HG03039 (cell line): ENCODE data around the gene RANGRF.

Experiments used
- ATAC-seq: cut with Tn5 transposase; IDR thresholded peaks from one replicate; pipeline ENCODE4 v1.9.1; 2021; ENCODE audit warnings: mild to moderate bottlenecking, moderate library complexity; ENCODE audit not compliant: unreplicated experiment

The RANGRF gene

GRCh38 chr17:8312726-8313600 lies 24.5 kb downstream of the RANGRF start:
- ATAC-seq = no peak

DNA sequence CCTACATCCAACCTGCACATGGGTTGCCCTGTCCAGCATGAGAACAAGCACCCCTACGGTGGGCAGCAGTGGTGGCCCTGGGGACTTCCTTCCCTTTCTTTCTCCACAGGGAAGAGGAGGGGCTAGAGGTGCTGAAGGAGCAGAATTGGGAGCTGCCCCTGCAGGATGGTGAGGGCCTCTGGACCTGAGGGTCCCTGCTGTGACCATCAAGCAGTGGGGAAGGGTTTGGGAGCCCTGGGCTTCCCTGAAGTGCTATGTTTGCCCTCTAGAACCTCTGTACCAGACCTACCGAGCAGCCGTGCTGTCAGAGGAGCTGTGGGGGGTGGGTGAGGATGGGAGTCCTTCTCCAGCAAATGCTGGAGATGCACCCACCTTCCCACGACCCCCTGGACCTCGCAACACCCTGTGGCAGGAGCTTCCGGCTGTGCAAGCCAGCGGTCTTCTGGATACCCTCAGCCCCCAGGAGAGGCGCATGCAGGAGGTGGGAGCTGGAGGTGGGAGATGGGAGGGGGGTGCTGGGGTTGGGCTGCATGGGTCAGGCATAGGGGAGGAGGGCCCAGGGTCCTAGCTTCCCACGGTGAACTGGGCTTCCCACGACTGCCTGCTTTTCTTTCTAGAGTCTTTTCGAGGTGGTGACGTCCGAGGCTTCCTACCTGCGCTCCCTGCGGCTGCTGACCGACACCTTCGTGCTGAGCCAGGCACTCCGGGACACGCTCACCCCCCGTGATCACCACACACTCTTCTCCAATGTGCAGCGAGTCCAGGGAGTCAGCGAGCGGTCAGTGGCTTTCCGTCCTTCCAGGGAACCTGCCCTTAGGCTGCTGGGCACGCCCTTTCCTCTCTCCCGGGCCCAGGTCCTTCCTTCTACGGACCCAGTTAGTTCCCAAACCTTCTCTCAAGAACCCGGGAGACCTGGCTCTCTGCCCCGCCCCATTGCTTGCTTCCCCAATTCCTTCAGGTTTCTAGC lies 26.6 kb downstream of the RANGRF start:
- no peak for ATAC-seq

DNA sequence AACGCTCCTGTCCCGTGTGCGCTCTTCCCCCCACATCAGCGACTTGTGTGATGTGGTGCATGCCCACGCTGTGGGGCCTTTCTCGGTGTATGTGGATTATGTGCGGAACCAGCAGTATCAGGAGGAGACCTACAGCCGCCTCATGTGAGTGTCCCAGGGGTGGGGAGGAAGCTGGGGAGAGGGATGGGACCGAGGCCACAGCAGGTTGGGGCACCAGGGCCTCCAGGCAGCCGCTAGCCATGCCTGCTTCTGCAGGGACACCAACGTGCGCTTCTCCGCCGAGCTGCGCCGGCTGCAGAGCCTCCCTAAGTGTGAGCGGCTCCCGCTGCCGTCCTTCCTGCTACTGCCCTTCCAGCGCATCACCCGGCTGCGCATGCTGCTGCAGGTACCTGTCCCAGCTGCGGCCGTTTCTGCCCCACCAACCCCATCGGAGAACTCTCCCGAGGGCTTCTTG lies 27.3 kb downstream of the RANGRF start:
- no peak for ATAC-seq

- no peak for ATAC-seq
These were observed 29.8 kb downstream of the RANGRF start for GRCh38 chr17:8318010-8318935.

DNA sequence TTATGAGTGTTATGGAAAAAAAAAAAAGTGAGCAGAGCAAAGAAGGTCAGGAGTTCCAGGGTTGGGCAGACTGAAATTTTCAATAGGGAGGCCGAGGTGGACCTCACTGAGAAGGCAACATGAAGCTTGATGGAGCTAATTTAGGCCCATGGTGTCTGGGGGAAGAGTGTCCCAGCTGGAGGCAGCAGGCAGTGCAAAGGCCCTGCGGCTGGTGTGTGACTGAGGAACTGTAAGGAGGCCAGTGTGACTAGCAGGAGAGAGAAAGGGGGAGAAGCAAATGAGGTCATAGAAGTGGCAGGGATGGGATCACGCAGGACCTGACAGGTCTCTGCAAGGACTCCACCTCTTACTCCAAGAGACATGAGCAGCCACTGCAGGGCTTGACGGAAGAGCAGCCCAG lies 31.8 kb downstream of the RANGRF start:
- ATAC-seq = no peak

DNA sequence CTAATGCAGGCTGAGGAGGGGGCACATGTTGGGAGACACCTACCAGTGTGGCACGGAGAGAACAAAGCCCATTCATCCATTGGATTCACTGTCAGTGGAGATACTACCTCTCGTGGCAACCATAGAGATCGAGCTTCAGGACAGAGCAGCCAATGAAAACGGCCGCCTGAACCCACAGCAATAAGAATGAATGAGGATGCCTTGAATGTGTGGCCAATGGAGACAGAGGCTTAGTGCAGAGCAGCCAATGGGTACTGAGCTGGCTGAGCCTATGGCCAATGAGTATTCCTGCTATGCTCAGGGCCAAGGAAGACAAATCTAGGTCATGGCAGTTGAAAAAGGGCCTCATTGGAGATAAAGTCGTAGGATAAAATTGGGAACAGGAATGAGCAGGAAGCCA lies 32.5 kb downstream of the RANGRF start:
- ATAC-seq = no peak

DNA sequence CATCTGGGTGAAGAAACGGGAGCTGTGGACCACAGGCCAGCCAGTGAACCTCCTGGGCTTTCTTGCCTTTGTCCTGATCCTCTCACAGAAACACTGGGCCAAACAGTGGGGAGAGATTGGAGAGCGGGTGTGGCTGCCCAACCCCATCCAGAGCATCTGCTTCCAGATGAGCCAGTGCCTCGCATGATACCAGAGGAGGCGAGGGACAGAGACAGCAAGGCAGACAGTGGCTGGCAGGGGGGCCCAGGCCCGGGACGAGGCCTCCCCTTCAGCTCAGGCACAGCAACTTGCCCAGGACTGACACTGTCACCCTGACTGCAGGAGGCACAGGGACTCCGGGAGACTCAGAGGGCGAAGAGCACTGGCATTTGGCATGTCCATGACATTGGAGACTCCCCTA lies 33.6 kb downstream of the RANGRF start:
- ATAC-seq = no peak

- no peak for ATAC-seq
These were observed 35.7 kb downstream of the RANGRF start for GRCh38 chr17:8324132-8324531.

GRCh38 chr17:8324923-8325322 lies 36.5 kb downstream of the RANGRF start:
- ATAC-seq = no peak

DNA sequence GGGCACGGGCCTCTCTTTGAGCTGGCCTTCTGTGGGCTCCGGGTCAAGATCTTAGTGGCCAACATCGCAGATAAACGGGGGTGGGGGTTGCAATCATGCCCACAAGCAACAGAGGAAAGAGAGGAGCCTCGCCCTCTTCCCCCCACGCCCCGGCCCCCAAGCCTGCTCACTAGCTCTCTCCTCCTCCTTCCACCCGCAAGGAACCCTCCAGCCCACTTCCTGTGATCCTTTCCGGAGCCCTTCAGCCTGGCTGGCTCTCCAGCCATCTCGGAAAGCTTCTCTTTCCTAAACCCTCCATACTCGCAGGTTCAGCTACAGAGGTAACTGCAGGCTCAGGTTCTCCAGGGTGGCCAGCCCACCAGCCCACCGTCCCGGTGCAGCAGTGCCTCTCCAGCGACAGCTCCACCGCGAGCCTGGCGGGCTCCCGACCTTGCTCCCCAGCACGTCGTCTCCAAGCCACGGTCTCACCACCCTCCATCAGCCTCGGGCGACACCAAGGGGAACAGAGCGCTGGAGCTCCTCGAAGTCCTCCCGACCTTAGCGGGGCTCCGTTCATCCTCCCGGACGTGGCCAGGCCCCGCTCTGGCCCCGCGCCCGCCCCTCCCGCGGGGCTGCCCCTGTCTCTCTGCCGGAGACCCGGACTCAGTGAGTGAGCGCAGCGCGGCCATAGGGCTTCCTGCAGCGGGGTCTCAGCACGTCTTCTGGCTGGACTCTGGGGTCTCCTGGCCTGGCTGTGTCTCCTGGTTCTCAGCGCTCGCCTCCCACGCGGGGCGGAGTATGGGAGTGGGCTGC lies 38.2 kb downstream of the RANGRF start:
- no peak for ATAC-seq

DNA sequence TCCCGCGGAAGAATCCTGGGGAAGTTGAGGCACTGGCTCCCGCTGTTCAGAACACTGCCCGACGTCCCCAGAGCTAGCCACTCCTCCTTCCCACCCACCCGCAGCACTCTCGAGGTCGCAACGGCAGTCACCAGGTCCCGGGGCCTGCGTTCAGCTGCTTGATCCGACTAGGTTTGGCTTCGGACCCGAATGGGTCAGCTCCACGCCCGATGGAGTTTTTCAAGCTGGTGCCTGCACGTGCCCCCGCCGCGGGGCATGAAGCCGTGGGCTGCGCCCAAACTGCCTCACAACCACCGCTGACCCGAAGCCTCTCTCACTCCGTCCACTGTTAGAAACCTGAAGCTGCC lies 38.8 kb downstream of the RANGRF start:
- ATAC-seq = no peak

GRCh38 chr17:8332128-8332527 lies 43.7 kb downstream of the RANGRF start:
- ATAC-seq = no peak

- no peak for ATAC-seq
These were observed 44.2 kb downstream of the RANGRF start for GRCh38 chr17:8332688-8333087.

GRCh38 chr17:8333281-8333680 lies 44.8 kb downstream of the RANGRF start:
- no peak for ATAC-seq

DNA sequence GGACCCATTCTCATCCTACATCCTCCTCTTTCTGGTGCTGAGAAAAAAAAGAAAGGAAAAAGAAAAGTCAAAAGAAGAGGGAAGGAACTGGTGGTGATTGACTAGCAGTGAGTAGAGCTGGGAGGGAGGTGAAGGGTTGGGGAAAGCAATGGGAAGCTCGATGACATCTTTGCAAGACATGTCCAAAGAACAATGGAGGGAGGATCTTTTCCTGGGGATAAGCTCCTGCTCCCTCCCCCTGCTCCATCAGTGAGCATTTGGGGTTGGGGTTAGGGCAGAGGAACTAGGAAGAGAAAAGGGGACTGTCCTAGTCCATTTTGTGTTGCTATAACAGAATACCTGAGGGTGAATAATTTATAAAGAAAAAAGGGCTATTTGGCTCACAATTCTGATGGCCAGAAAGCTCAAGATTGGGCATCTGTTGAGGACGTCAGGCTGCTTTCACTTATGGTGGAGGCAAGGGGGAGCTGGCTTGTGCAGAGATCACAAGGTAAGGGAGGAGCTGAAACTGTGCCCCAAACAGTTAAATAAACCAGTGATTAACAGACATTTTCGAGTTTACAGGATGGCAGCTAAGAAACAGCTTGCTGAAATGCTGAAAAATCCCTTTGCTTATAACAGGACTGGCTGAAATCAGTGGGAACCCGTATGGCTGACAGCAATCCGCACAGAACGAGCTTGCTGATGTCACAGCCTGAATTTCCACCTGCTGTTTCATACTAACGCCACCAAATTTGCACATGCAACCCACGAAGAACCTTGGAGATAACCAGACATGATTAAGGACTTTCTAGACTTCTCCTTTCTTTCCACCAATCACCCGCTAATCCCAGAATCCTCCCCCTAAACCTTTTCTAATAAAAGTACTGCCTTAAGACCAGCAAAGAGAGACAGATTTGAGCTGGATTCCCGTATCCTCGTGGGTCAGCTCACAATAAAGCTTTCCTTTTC lies 49.6 kb downstream of the RANGRF start:
- no peak for ATAC-seq

- no peak for ATAC-seq
These were observed 50.3 kb downstream of the RANGRF start for GRCh38 chr17:8338753-8339140.

GRCh38 chr17:8339540-8339939 lies 51.1 kb downstream of the RANGRF start, which contains the start of gene ODF4:
Gene ODF4, plus strand, starts transcription at chr17:8339840. Its CDS starts 212 bp downstream, at chr17:8340052.
- no peak for ATAC-seq
